PC-9 (cell line): ENCODE measurements around the gene AKT1S1.

Source experiments
- CTCF ChIP-seq: fragments of 200-600 bp; sonication (generic); conservative IDR thresholded peaks from 2 replicates; pipeline ENCODE4 v1.6.1; 2017; ENCODE audit warnings: mixed run types, antibody characterized with exemption, mild to moderate bottlenecking, moderate library complexity
- EZH2 ChIP-seq: fragments of 200-600 bp; sonication (generic); IDR thresholded peaks from 2 replicates; pipeline ENCODE4 v1.8.0; 2017; ENCODE audit warnings: antibody characterized with exemption, low read depth

- no peak for TF ChIP-seq CTCF
- no peak for TF ChIP-seq EZH2
Observed at GRCh38 chr19:49879243-49879963, 2.2 kb upstream of the AKT1S1 start.
